ENCODE measurements around the gene CDK9.

CDK9 gene

GRCh38 chr9:127761491-127761956, 24.3 kb upstream of the CDK9 start:
- DNase-seq (ENCODE audit: low read depth in 1 of 2, low spot score in 1 of 2), result no peak

- no peak for DNase-seq (ENCODE audit: low read depth in 1 of 2, low spot score in 1 of 2)
Measured at GRCh38 chr9:127762111-127762676, 23.6 kb upstream of the CDK9 start.

- DNase-seq (ENCODE audit: low read depth in 1 of 2, low spot score in 1 of 2), result no peak
Measured at GRCh38 chr9:127763918-127764384, 21.9 kb upstream of the CDK9 start.

GRCh38 chr9:127765418-127765817, 20.4 kb upstream of the CDK9 start:
- no peak for DNase-seq (ENCODE audit: low read depth in 1 of 2, low spot score in 1 of 2)

GRCh38 chr9:127767410-127767809, 18.4 kb upstream of the CDK9 start:
- DNase-seq (ENCODE audit: low read depth in 1 of 2, low spot score in 1 of 2), result no peak

GRCh38 chr9:127767909-127768331, 17.9 kb upstream of the CDK9 start:
- DNase-seq (ENCODE audit: low read depth in 1 of 2, low spot score in 1 of 2), result no peak

- DNase-seq (ENCODE audit: low read depth in 1 of 2, low spot score in 1 of 2), result no peak
Measured at GRCh38 chr9:127768698-127769097, 17.1 kb upstream of the CDK9 start.

GRCh38 chr9:127769101-127769500, 16.7 kb upstream of the CDK9 start:
- DNase-seq (ENCODE audit: low read depth in 1 of 2, low spot score in 1 of 2), result no peak

- DNase-seq (ENCODE audit: low read depth in 1 of 2, low spot score in 1 of 2), result no peak
Measured at GRCh38 chr9:127769929-127770582, 15.8 kb upstream of the CDK9 start.

GRCh38 chr9:127770583-127770904, 15.3 kb upstream of the CDK9 start:
- no peak for DNase-seq (ENCODE audit: low read depth in 1 of 2, low spot score in 1 of 2)

GRCh38 chr9:127770905-127771569, 14.8 kb upstream of the CDK9 start:
- DNase-seq (ENCODE audit: low read depth in 1 of 2, low spot score in 1 of 2), result peak; percentile 94

GRCh38 chr9:127771570-127772189, 14.2 kb upstream of the CDK9 start:
- no peak for DNase-seq (ENCODE audit: low read depth in 1 of 2, low spot score in 1 of 2)

GRCh38 chr9:127772603-127773002, 13.2 kb upstream of the CDK9 start:
- DNase-seq (ENCODE audit: low read depth in 1 of 2, low spot score in 1 of 2), result no peak

GRCh38 chr9:127773272-127773671, 12.6 kb upstream of the CDK9 start:
- no peak for DNase-seq (ENCODE audit: low read depth in 1 of 2, low spot score in 1 of 2)

GRCh38 chr9:127773981-127774380, 11.9 kb upstream of the CDK9 start:
- DNase-seq (ENCODE audit: low read depth in 1 of 2, low spot score in 1 of 2), result no peak

- peak; percentile 36 to 63 for DNase-seq (ENCODE audit: low read depth in 1 of 2, low spot score in 1 of 2)
Measured at GRCh38 chr9:127776195-127776923, 9.5 kb upstream of the CDK9 start.

GRCh38 chr9:127776924-127777289, 8.9 kb upstream of the CDK9 start:
- no peak for DNase-seq (ENCODE audit: low read depth in 1 of 2, low spot score in 1 of 2)

- no peak for DNase-seq (ENCODE audit: low read depth in 1 of 2, low spot score in 1 of 2)
Measured at GRCh38 chr9:127777368-127777980, 8.4 kb upstream of the CDK9 start.

- DNase-seq (ENCODE audit: low read depth in 1 of 2, low spot score in 1 of 2), result peak in 1 of 2 donors; percentile 36
Measured at GRCh38 chr9:127778280-127779135, 7.3 kb upstream of the CDK9 start, which contains the start of gene SH2D3C. SH2D3C (minus strand) TSS chr9:127778666; CDS start chr9:127778627, 39 bp downstream.
